ENCODE data around the gene FGFR2.

- TF ChIP-seq CTCF (IDR thresholded peaks at IDR 0.05) (no peak), POLR2A (IDR thresholded peaks at IDR 0.05) (no peak), POLR2AphosphoS5 (IDR thresholded peaks at IDR 0.05) (no peak)
These were observed 27.9 kb downstream of the FGFR2 start for GRCh38 chr10:121570315-121570714.
